Measurements from ENCODE around the gene SYT9. TPM values are rescaled to one million over a fixed set of nuclear protein-coding genes. Genes with fewer than 3 reads are reported as not detected.
A peak's percentile ranks its signal among the peaks of the same experiment; 100 is the strongest.

Gene SYT9
- total RNA-seq, 1 donor from 2014 or later: 0.16 TPM

DNA sequence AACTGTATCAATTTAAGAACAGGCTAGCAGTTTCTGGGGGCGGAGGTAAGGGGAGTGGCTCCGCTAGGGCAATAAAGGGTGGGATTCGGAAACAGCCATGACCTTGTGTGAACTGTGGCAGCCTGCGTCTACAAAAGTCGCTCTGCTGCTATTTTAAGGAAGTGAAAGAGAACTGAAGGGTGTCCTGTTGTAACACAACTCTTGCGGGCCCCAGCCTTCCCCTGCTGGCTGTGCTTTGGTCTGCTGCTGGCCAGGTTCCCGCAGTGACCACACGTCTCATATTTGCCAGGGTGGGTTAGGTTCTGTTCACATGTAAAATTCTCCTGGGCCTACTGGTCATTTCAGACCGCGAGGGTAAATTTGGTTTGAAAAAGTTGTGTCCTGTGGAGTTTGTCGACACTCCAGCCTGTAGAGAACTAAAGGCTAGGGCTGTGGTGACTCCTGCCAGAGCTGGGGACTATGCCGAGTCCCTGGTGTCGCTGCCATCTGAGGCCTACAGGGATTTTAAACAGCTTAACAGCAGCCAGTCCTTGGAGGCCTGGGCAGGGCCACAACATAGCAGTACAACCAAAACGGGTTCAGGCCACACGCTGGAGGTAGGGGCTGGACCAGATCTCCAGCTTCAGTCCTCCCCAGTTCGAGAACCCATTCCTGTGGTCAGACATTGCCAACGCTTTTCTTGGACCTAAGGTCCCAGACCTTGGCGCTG is 261.0 kb downstream of the SYT9 start:
- no peaks in the 10 kb centered on the region for H3K9me3 ChIP-seq (ENCODE audit: insufficient read depth, low read depth, low read length)
- H4K20me1 ChIP-seq (ENCODE audit: insufficient read depth, low read length): no peaks in the 10 kb centered on the region
- H3K4me2 ChIP-seq (ENCODE audit: low read length): peak overlapping the region; percentile 94
- H3K4me3 ChIP-seq (ENCODE audit: insufficient read depth, low read depth, low read length): peak overlapping the region; percentile 79
- Mint-ChIP-seq H3K4me3 (ENCODE audit: unreplicated experiment) (peak overlapping the region; percentile 96), H3K36me3 (ENCODE audit: low read depth, unreplicated experiment) (no peaks in the 10 kb centered on the region), H3K4me1 (ENCODE audit: low read depth, unreplicated experiment) (no peaks in the 10 kb centered on the region), H3K27me3 (ENCODE audit: low read depth, unreplicated experiment) (peaks cover 36% of the 10 kb centered on the region), H3K9me3 (ENCODE audit: unreplicated experiment) (no peaks in the 10 kb centered on the region), H3K27ac (ENCODE audit: unreplicated experiment) (peak overlapping the region; percentile 68)
- TF ChIP-seq, protein P1, sequence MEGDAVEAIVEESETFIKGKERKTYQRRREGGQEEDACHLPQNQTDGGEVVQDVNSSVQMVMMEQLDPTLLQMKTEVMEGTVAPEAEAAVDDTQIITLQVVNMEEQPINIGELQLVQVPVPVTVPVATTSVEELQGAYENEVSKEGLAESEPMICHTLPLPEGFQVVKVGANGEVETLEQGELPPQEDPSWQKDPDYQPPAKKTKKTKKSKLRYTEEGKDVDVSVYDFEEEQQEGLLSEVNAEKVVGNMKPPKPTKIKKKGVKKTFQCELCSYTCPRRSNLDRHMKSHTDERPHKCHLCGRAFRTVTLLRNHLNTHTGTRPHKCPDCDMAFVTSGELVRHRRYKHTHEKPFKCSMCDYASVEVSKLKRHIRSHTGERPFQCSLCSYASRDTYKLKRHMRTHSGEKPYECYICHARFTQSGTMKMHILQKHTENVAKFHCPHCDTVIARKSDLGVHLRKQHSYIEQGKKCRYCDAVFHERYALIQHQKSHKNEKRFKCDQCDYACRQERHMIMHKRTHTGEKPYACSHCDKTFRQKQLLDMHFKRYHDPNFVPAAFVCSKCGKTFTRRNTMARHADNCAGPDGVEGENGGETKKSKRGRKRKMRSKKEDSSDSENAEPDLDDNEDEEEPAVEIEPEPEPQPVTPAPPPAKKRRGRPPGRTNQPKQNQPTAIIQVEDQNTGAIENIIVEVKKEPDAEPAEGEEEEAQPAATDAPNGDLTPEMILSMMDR (IDR thresholded peaks at IDR 0.05; ENCODE audit: insufficient read depth, low read depth, low read length): no peak
- TF ChIP-seq EZH2 (IDR thresholded peaks at IDR 0.05; ENCODE audit: insufficient read depth, low read length): no peak
- H3K79me2 ChIP-seq (ENCODE audit: insufficient read depth, low read length): no peaks in the 10 kb centered on the region
- DNase-seq (ENCODE audit: low read depth): no peak
- no peaks in the 10 kb centered on the region for H3K36me3 ChIP-seq (ENCODE audit: insufficient read depth, low read length)
- H3K9ac ChIP-seq (ENCODE audit: low read length): peak overlapping the region; percentile 58
- no peak overlapping the region for H3K27ac ChIP-seq (ENCODE audit: low read depth, low read length)
- peak overlapping the region; percentile 91 for H2AFZ ChIP-seq (ENCODE audit: low read depth, low read length)
- H3K4me1 ChIP-seq (ENCODE audit: insufficient read depth, low read length): peaks cover 6% of the 10 kb centered on the region
- no peak for FAIRE-seq
- peaks cover 19% of the 10 kb centered on the region for H3K27me3 ChIP-seq (ENCODE audit: insufficient read depth, low read length)

- FAIRE-seq (no peak), DNase-seq (ENCODE audit: low read depth) (peak; percentile 16)
- H3K4me3 Mint-ChIP-seq (ENCODE audit: unreplicated experiment): peak within 1 kb of the TSS; percentile 96
Observed at GRCh38 chr11:7513234-7514098, 261.8 kb downstream of the SYT9 start, which contains the start of gene PPFIBP2. Gene PPFIBP2 (plus strand): TSS chr11:7513999. CDS start chr11:7549476, 35,477 bp downstream.

More at GRCh38 chr11:7513234-7514098, 261.8 kb downstream of the SYT9 start, which contains the start of gene PPFIBP2:
- H3K36me3 ChIP-seq (ENCODE audit: insufficient read depth, low read length): no peaks in the 10 kb centered on the region
- H3K27ac ChIP-seq (ENCODE audit: low read depth, low read length): no peak within 1 kb of the TSS
- H3K4me1 Mint-ChIP-seq (ENCODE audit: low read depth, unreplicated experiment): no peaks in the 10 kb centered on the region
- H3K36me3 Mint-ChIP-seq (ENCODE audit: low read depth, unreplicated experiment): no peaks in the 10 kb centered on the region
- H3K9me3 Mint-ChIP-seq (ENCODE audit: unreplicated experiment): peaks cover under 1% of the 10 kb centered on the region
- H4K20me1 ChIP-seq (ENCODE audit: insufficient read depth, low read length): no peaks in the 10 kb centered on the region
- H3K4me1 ChIP-seq (ENCODE audit: insufficient read depth, low read length): peaks cover 6% of the 10 kb centered on the region
- peaks cover 19% of the 10 kb centered on the region for H3K27me3 ChIP-seq (ENCODE audit: insufficient read depth, low read length)
- no peaks in the 10 kb centered on the region for H3K9me3 ChIP-seq (ENCODE audit: insufficient read depth, low read depth, low read length)
- TF ChIP-seq EZH2 (IDR thresholded peaks at IDR 0.05; ENCODE audit: insufficient read depth, low read length): no peak
- TF ChIP-seq, protein P1 (IDR thresholded peaks at IDR 0.05; ENCODE audit: insufficient read depth, low read depth, low read length): peak; percentile 51
- peak within 1 kb of the TSS; percentile 68 for H3K27ac Mint-ChIP-seq (ENCODE audit: unreplicated experiment)
- H3K4me3 ChIP-seq (ENCODE audit: insufficient read depth, low read depth, low read length): peak within 1 kb of the TSS; percentile 79
- peak within 1 kb of the TSS; percentile 94 for H3K4me2 ChIP-seq (ENCODE audit: low read length)
- no peaks in the 10 kb centered on the region for H3K79me2 ChIP-seq (ENCODE audit: insufficient read depth, low read length)
- H3K9ac ChIP-seq (ENCODE audit: low read length): peak within 1 kb of the TSS; percentile 58
- peak within 1 kb of the TSS; percentile 92 for H2AFZ ChIP-seq (ENCODE audit: low read depth, low read length)
- H3K27me3 Mint-ChIP-seq (ENCODE audit: low read depth, unreplicated experiment): peaks cover 41% of the 10 kb centered on the region

Data from astrocyte (in vitro differentiated cells and primary cell).